HG03175 (cell line): ENCODE measurements around the gene LDLRAD3.
"Not testable (repeated sequence)": the region's sequence is repeated elsewhere in the genome, so short reads cannot be mapped to it uniquely, and the experiment has no call there.

Experiments
- ATAC-seq: cut with Tn5 transposase; IDR thresholded peaks from one replicate; pipeline ENCODE4 v1.9.1; 2021; ENCODE audit warnings: mild to moderate bottlenecking, moderate library complexity; ENCODE audit not compliant: unreplicated experiment

LDLRAD3 gene

GRCh38 chr11:35943713-35944502, at the start of gene LDLRAD3:
Gene LDLRAD3 (plus strand): TSS chr11:35944062. CDS start chr11:35944099, 37 bp downstream.
- peak; percentile 57 for ATAC-seq

GRCh38 chr11:35897019-35897418, 46.8 kb upstream of the LDLRAD3 start:
- no peak for ATAC-seq

GRCh38 chr11:35902961-35903360, 40.9 kb upstream of the LDLRAD3 start:
- ATAC-seq: no peak

- ATAC-seq: no peak
Observed at GRCh38 chr11:35905646-35906276, 38.1 kb upstream of the LDLRAD3 start.

- no peak for ATAC-seq
Observed at GRCh38 chr11:35906277-35906661, 37.6 kb upstream of the LDLRAD3 start.

- no peak for ATAC-seq
Observed at GRCh38 chr11:35906681-35907080, 37.2 kb upstream of the LDLRAD3 start.

GRCh38 chr11:35907648-35908431, 36.0 kb upstream of the LDLRAD3 start:
- peak; percentile 79 for ATAC-seq

GRCh38 chr11:35908432-35908771, 35.5 kb upstream of the LDLRAD3 start:
- peak; percentile 9 for ATAC-seq

- no peak for ATAC-seq
Observed at GRCh38 chr11:35909511-35910265, 34.2 kb upstream of the LDLRAD3 start.

GRCh38 chr11:35911013-35911412, 32.8 kb upstream of the LDLRAD3 start:
- no peak for ATAC-seq

GRCh38 chr11:35911616-35912165, 32.2 kb upstream of the LDLRAD3 start:
- ATAC-seq: no peak

GRCh38 chr11:35912436-35912835, 31.4 kb upstream of the LDLRAD3 start:
- ATAC-seq: not testable (repeated sequence)

- no peak for ATAC-seq
Observed at GRCh38 chr11:35912883-35913624, 30.8 kb upstream of the LDLRAD3 start.

GRCh38 chr11:35914816-35915215, 29.0 kb upstream of the LDLRAD3 start:
- no peak for ATAC-seq

- no peak for ATAC-seq
Observed at GRCh38 chr11:35916270-35916669, 27.6 kb upstream of the LDLRAD3 start.

- ATAC-seq: no peak
Observed at GRCh38 chr11:35917676-35918075, 26.2 kb upstream of the LDLRAD3 start.

- ATAC-seq: no peak
Observed at GRCh38 chr11:35918716-35919115, 25.1 kb upstream of the LDLRAD3 start.

GRCh38 chr11:35919244-35919643, 24.6 kb upstream of the LDLRAD3 start:
- ATAC-seq: no peak

GRCh38 chr11:35923452-35923851, 20.4 kb upstream of the LDLRAD3 start:
- ATAC-seq: no peak

- no peak for ATAC-seq
Observed at GRCh38 chr11:35924811-35925210, 19.1 kb upstream of the LDLRAD3 start.
